HEK293T (cell line): ENCODE data around the gene TRIP13.

Experiments
- CTCF ChIA-PET: fragments of 350-600 bp; formaldehyde crosslinking; extraction: SDS; loops from one replicate; lab custom pipeline; 2021; ENCODE audit warnings: antibody characterized with exemption, inconsistent platforms; lab: Yijun Ruan, JAX
- POLR2A ChIA-PET: fragments of 350-600 bp; formaldehyde crosslinking; extraction: SDS; loops from one replicate; lab custom pipeline; 2020; ENCODE audit warnings: antibody characterized with exemption, inconsistent platforms; lab: Yijun Ruan, JAX
- DNase-seq: peaks from one replicate; pipeline ENCODE4 v3.0.0; 2012; ENCODE audit warnings: mixed read lengths; ENCODE audit errors: extremely low spot score
- ARNT ChIP-seq: fragments of 450-650 bp; IDR thresholded peaks from 2 replicates; pipeline ENCODE4 v1.6.1; 2017; ENCODE audit warnings: mild to moderate bottlenecking
- BHLHE40 ChIP-seq: fragments of 450-650 bp; IDR thresholded peaks from 2 replicates; pipeline ENCODE4 v1.6.1; 2016; ENCODE audit warnings: mild to moderate bottlenecking, moderate library complexity, borderline replicate concordance
- CTBP1 ChIP-seq: fragments of 450-650 bp; IDR thresholded peaks from 2 replicates; pipeline ENCODE4 v1.6.1; 2016; ENCODE audit warnings: borderline replicate concordance
- ELF4 ChIP-seq: fragments of 450-650 bp; IDR thresholded peaks from 2 replicates; pipeline ENCODE4 v1.6.1; 2017; ENCODE audit warnings: antibody characterized with exemption
- FOXA1 ChIP-seq: fragments of 450-650 bp; IDR thresholded peaks from 2 replicates; pipeline ENCODE4 v1.6.1; 2016; ENCODE audit warnings: mild to moderate bottlenecking
- FOXK2 ChIP-seq: fragments of 450-650 bp; IDR thresholded peaks from 2 replicates; pipeline ENCODE4 v1.6.1; 2016; ENCODE audit warnings: mild to moderate bottlenecking
- FOXM1 ChIP-seq: fragments of 450-650 bp; IDR thresholded peaks from 2 replicates; pipeline ENCODE4 v1.6.1; 2017; ENCODE audit warnings: mild to moderate bottlenecking, borderline replicate concordance
- HDGF ChIP-seq: fragments of 450-650 bp; IDR thresholded peaks from 2 replicates; pipeline ENCODE4 v1.6.1; 2017; ENCODE audit warnings: antibody characterized with exemption, borderline replicate concordance
- L3MBTL2 ChIP-seq: fragments of 450-650 bp; conservative IDR thresholded peaks from 2 replicates; pipeline ENCODE4 v1.6.1; 2016; ENCODE audit warnings: mild to moderate bottlenecking
- LEF1 ChIP-seq: fragments of 450-650 bp; IDR thresholded peaks from 2 replicates; pipeline ENCODE4 v1.6.1; 2017; ENCODE audit warnings: mild to moderate bottlenecking, borderline replicate concordance
- NFRKB ChIP-seq: fragments of 450-650 bp; IDR thresholded peaks from 2 replicates; pipeline ENCODE4 v1.6.1; 2016; ENCODE audit warnings: mild to moderate bottlenecking, moderate library complexity
- PKNOX1 ChIP-seq: fragments of 450-650 bp; IDR thresholded peaks from 2 replicates; pipeline ENCODE4 v1.6.1; 2016
- SP1 ChIP-seq: fragments of 450-650 bp; IDR thresholded peaks from 2 replicates; pipeline ENCODE4 v1.6.1; 2017
- SUZ12 ChIP-seq: fragments of 450-650 bp; IDR thresholded peaks from 2 replicates; pipeline ENCODE4 v1.6.1; 2016; ENCODE audit warnings: mild to moderate bottlenecking
- TARDBP ChIP-seq: fragments of 450-650 bp; IDR thresholded peaks from 2 replicates; pipeline ENCODE4 v1.6.1; 2016
- ZNF384 ChIP-seq: fragments of 450-650 bp; IDR thresholded peaks from 2 replicates; pipeline ENCODE4 v1.6.1; 2016

Gene TRIP13

GRCh38 chr5:962801-963200 is 70.1 kb downstream of the TRIP13 start:
- no peak for DNase-seq
- no peak for TF ChIP-seq SUZ12
- TF ChIP-seq CTBP1 = no peak
- no peak for TF ChIP-seq FOXM1
- TF ChIP-seq NFRKB = no peak
- TF ChIP-seq FOXA1 = no peak
- TF ChIP-seq ZNF384 = no peak
- ChIA-PET POLR2A (no interaction called here), CTCF (no interaction called here)

GRCh38 chr5:963310-963672 is 70.6 kb downstream of the TRIP13 start:
- no peak for DNase-seq
- ChIA-PET POLR2A (no interaction called here), CTCF (no interaction called here)
- no peak for TF ChIP-seq ARNT
- no peak for TF ChIP-seq SUZ12
- TF ChIP-seq BHLHE40 = no peak
- TF ChIP-seq L3MBTL2 = no peak
- no peak for TF ChIP-seq CTBP1
- no peak for TF ChIP-seq ELF4
- no peak for TF ChIP-seq PKNOX1
- no peak for TF ChIP-seq TARDBP

- CTCF ChIA-PET = no interaction called here
- TF ChIP-seq ELF4 (no peak), L3MBTL2 (no peak), FOXM1 (no peak), CTBP1 (no peak), SUZ12 (no peak), LEF1 (no peak), BHLHE40 (no peak), ZNF384 (no peak), PKNOX1 (no peak), SP1 (no peak), ARNT (no peak), NFRKB (no peak)
- POLR2A ChIA-PET = no interaction called here
- no peak for DNase-seq
Observed at GRCh38 chr5:963673-964531, 71.2 kb downstream of the TRIP13 start.

GRCh38 chr5:964821-965220 is 72.1 kb downstream of the TRIP13 start:
- POLR2A ChIA-PET = no interaction called here
- CTCF ChIA-PET = no interaction called here
- DNase-seq = no peak
- TF ChIP-seq HDGF (no peak), SP1 (no peak), LEF1 (no peak), CTBP1 (no peak), PKNOX1 (no peak), FOXA1 (no peak), FOXM1 (no peak), ZNF384 (no peak), ELF4 (no peak), SUZ12 (no peak), NFRKB (no peak), BHLHE40 (no peak), FOXK2 (no peak), ARNT (no peak), L3MBTL2 (no peak), TARDBP (no peak)

- DNase-seq = no peak
- TF ChIP-seq BHLHE40 (no peak), ZNF384 (no peak), HDGF (no peak), ARNT (no peak), ELF4 (no peak), L3MBTL2 (no peak), NFRKB (no peak), SP1 (no peak), FOXA1 (no peak), LEF1 (no peak), TARDBP (no peak), FOXK2 (no peak), PKNOX1 (no peak), FOXM1 (no peak), CTBP1 (no peak), SUZ12 (no peak)
- ChIA-PET POLR2A (no interaction called here), CTCF (no interaction called here)
Observed at GRCh38 chr5:965604-966344, 73.1 kb downstream of the TRIP13 start.
